Fibroblast of lung (primary cell): ENCODE measurements around the gene CPNE4. TPM values are rescaled to one million over a fixed set of nuclear protein-coding genes. Genes with fewer than 3 reads are reported as not detected.

Source experiments
- DNase-seq, 2 donors: peaks; one replicate each; pipeline versions ENCODE4 v3.0.0 to v3.0.0-alpha.2; 2010; ENCODE audit warnings: low read depth in 2 of 2
- H2AFZ ChIP-seq: 2 replicates; pipeline ENCODE4 v1.5.1; 2012; ENCODE audit warnings: low read length, control low read depth, inconsistent platforms
- H3K27ac ChIP-seq: 2 replicates; pipeline ENCODE4 v1.5.1; 2011; ENCODE audit warnings: low read length, control low read depth; ENCODE audit not compliant: insufficient read depth
- H3K27me3 ChIP-seq: 2 replicates; pipeline ENCODE4 v1.5.1; 2011; ENCODE audit warnings: mild to moderate bottlenecking, low read length; ENCODE audit not compliant: control insufficient read depth, insufficient read depth
- H3K36me3 ChIP-seq: 2 replicates; pipeline ENCODE4 v1.5.1; 2011; ENCODE audit warnings: low read length; ENCODE audit not compliant: control insufficient read depth, insufficient read depth
- H3K4me1 ChIP-seq: 2 replicates; pipeline ENCODE4 v1.5.1; 2011; ENCODE audit warnings: low read length; ENCODE audit not compliant: control insufficient read depth, insufficient read depth; ENCODE audit errors: extremely low read depth
- H3K4me2 ChIP-seq: 2 replicates; pipeline ENCODE4 v1.5.1; 2011; ENCODE audit warnings: low read length, control low read depth; ENCODE audit not compliant: insufficient read depth; ENCODE audit errors: extremely low read depth
- H3K4me3 ChIP-seq, 4 experiments: fragments of 200-600 bp in 1 of 4; sonication (generic) in 1 of 4; replicated peaks in 1 of 4; 2 replicates each; pipeline ENCODE4 v1.5.1; 2011 to 2016; ENCODE audit warnings: low read length in 4 of 4, low read depth in 3 of 4, mild to moderate bottlenecking in 3 of 4, control low read depth in 2 of 4, inconsistent platforms in 1 of 4, mixed read lengths in 1 of 4; ENCODE audit not compliant: insufficient read depth in 1 of 4; ENCODE audit errors: control extremely low read depth in 1 of 4
- H3K79me2 ChIP-seq: 2 replicates; pipeline ENCODE4 v1.5.1; 2012; ENCODE audit warnings: mild to moderate bottlenecking, low read length, inconsistent platforms; ENCODE audit not compliant: control insufficient read depth, insufficient read depth
- H3K9ac ChIP-seq: 2 replicates; pipeline ENCODE4 v1.5.1; 2011; ENCODE audit warnings: mild to moderate bottlenecking, low read length, control low read depth; ENCODE audit not compliant: insufficient read depth
- H3K9me3 ChIP-seq: 2 replicates; pipeline ENCODE4 v1.5.1; 2012; ENCODE audit warnings: low read depth, low read length; ENCODE audit not compliant: control insufficient read depth, insufficient read depth
- H4K20me1 ChIP-seq: 2 replicates; pipeline ENCODE4 v1.5.1; 2011; ENCODE audit warnings: low read length; ENCODE audit not compliant: control insufficient read depth, insufficient read depth; ENCODE audit errors: extremely low read depth
- EZH2 ChIP-seq: IDR thresholded peaks from 2 replicates; pipeline ENCODE4 v1.5.1; 2012; ENCODE audit warnings: low read length, control low read depth, mild to moderate bottlenecking; ENCODE audit errors: missing control alignments
- polyA plus RNA-seq, 2 donors: library from polyadenylated mRNA; depleted of rRNA in 1 of 2; stranded (reverse) in 1 of 2; unstranded in 1 of 2; fragments of >200 nt; gene quantifications; 2 replicates each; pipeline ENCODE4 v1.2.1, GENCODE V29; 2011 to 2012; ENCODE audit warnings: missing spikeins in 1 of 2
- total RNA-seq: library from RNA; depleted of rRNA; stranded (reverse); fragments of >200 nt; gene quantifications from 2 replicates; pipeline ENCODE4 v1.2.1, GENCODE V29; 2014
- TF ChIP-seq, protein P1 (sequence below), 2 donors: IDR thresholded peaks in 1 of 2; conservative IDR thresholded peaks in 1 of 2; 1 replicate in 1 of 2; 2 replicates in 1 of 2; pipeline ENCODE4 v1.5.1; 2011 to 2012; ENCODE audit warnings: low read length in 2 of 2, control low read depth in 1 of 2, inconsistent platforms in 1 of 2, low read depth in 1 of 2, mild to moderate bottlenecking in 1 of 2

CPNE4 gene
- total and polyA plus RNA-seq, 2 donors (not counting 1 experiment from before 2014, with no cell fraction given): 0.17 TPM; not detected in 1

DNA sequence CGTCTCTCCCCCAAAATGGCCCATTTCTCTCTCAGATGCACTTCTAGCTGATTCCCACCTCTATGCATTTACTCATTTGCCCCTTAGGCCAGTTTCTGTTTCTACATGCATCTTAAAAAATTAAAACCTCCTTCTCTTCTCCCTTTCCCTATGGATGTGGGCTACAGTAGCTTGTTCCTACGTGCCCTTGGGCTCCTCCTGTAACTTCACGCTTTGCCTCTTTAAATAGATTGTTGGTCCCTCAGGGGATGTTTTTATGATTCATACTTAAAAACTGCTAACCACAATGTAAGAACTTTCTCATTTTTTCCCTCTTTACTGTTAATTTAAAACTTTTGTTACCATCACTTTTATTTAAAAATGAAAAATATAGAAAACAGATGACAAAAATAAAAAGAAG lies 346.4 kb downstream of the CPNE4 start:
- TF ChIP-seq, protein P1, sequence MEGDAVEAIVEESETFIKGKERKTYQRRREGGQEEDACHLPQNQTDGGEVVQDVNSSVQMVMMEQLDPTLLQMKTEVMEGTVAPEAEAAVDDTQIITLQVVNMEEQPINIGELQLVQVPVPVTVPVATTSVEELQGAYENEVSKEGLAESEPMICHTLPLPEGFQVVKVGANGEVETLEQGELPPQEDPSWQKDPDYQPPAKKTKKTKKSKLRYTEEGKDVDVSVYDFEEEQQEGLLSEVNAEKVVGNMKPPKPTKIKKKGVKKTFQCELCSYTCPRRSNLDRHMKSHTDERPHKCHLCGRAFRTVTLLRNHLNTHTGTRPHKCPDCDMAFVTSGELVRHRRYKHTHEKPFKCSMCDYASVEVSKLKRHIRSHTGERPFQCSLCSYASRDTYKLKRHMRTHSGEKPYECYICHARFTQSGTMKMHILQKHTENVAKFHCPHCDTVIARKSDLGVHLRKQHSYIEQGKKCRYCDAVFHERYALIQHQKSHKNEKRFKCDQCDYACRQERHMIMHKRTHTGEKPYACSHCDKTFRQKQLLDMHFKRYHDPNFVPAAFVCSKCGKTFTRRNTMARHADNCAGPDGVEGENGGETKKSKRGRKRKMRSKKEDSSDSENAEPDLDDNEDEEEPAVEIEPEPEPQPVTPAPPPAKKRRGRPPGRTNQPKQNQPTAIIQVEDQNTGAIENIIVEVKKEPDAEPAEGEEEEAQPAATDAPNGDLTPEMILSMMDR (conservative IDR thresholded peaks at IDR 0.05 in 1 of 2, IDR thresholded peaks at IDR 0.05 in 1 of 2; ENCODE audit: low read depth in 1 of 2, low read length in 2 of 2): no peak
- no peak for TF ChIP-seq EZH2
- peak in 1 of 2 donors; percentile 56 for DNase-seq

DNA sequence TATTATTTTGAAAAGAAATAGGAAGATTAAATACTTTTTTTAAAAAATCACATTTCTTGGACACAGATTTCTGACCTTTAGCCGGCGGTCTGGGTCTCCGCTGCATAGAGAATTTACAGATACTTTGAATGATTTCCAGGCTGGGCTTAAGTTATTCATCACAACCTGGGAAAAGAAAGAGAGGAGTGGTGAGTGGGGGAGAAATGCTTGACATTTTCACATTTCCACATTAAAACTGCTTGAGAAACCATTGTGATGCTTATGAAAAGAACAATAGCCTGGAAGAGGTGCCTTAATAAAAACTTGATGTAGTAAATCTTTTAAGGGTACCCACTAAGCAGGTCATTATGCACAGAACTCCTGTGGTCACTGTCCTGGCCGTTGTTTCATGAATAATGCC lies 365.2 kb downstream of the CPNE4 start:
- H3K9ac ChIP-seq: no peak overlapping the region
- TF ChIP-seq, protein P1 (conservative IDR thresholded peaks at IDR 0.05 in 1 of 2, IDR thresholded peaks at IDR 0.05 in 1 of 2; ENCODE audit: low read depth in 1 of 2, low read length in 2 of 2): no peak
- no peak for TF ChIP-seq EZH2
- H3K4me3 ChIP-seq: no peak overlapping the region
- no peaks in the 10 kb centered on the region for H4K20me1 ChIP-seq
- H3K4me2 ChIP-seq: no peak overlapping the region
- H3K79me2 ChIP-seq: no peaks in the 10 kb centered on the region
- DNase-seq: no peak
- H3K9me3 ChIP-seq: no peaks in the 10 kb centered on the region
- no peak overlapping the region for H2AFZ ChIP-seq
- no peaks in the 10 kb centered on the region for H3K36me3 ChIP-seq
- H3K27me3 ChIP-seq: no peaks in the 10 kb centered on the region
- no peaks in the 10 kb centered on the region for H3K4me1 ChIP-seq
- H3K27ac ChIP-seq: no peak overlapping the region

More for the DNA sequence above, 346.4 kb downstream of the CPNE4 start:
- Histone ChIP-seq H4K20me1 (no peaks in the 10 kb centered on the region), H3K27me3 (no peaks in the 10 kb centered on the region), H3K4me3 (no peak overlapping the region), H3K36me3 (no peaks in the 10 kb centered on the region), H3K4me2 (no peak overlapping the region), H3K9ac (no peak overlapping the region), H3K79me2 (no peaks in the 10 kb centered on the region), H2AFZ (no peak overlapping the region), H3K9me3 (no peaks in the 10 kb centered on the region), H3K4me1 (no peaks in the 10 kb centered on the region), H3K27ac (no peak overlapping the region)

DNA sequence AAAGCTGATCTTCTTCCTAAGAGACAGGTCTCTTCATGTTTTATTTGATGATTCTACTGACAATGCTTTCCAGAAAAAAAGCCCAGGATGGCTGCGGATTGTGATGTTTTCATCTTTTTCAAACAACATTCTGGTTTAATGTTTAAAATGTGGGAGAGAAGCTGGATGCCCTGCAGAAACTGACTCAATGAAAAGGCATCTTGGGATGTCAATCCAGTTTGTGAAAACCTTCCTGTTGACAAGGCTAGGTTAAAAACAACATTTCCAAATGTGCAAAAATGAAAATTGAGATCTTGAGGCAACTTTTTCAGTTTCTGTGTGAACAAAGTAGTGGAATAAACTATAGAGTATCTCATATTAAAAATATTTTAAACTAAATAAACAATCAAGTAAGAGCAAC lies 376.0 kb downstream of the CPNE4 start:
- TF ChIP-seq EZH2: no peak
- TF ChIP-seq, protein P1 (conservative IDR thresholded peaks at IDR 0.05 in 1 of 2, IDR thresholded peaks at IDR 0.05 in 1 of 2; ENCODE audit: low read depth in 1 of 2, low read length in 2 of 2): no peak
- Histone ChIP-seq H3K4me3 (no peak overlapping the region), H2AFZ (no peak overlapping the region)

More for the DNA sequence above, 376.0 kb downstream of the CPNE4 start:
- H3K27ac ChIP-seq: no peak overlapping the region
- no peaks in the 10 kb centered on the region for H3K27me3 ChIP-seq
- no peaks in the 10 kb centered on the region for H4K20me1 ChIP-seq
- no peaks in the 10 kb centered on the region for H3K4me1 ChIP-seq
- no peak overlapping the region for H3K9ac ChIP-seq
- H3K36me3 ChIP-seq: no peaks in the 10 kb centered on the region
- no peaks in the 10 kb centered on the region for H3K9me3 ChIP-seq
- DNase-seq: no peak
- no peak overlapping the region for H3K4me2 ChIP-seq
- H3K79me2 ChIP-seq: no peaks in the 10 kb centered on the region
